Neural progenitor cell (in vitro differentiated cells): Measurements from ENCODE around the gene CCSER1. TPM values are rescaled to one million over a fixed set of nuclear protein-coding genes. Genes with fewer than 3 reads are reported as not detected.

Experiments
- DNase-seq: peaks from one replicate; pipeline ENCODE4 v3.0.0-alpha.2; 2016; ENCODE audit warnings: low spot score
- H2AFZ ChIP-seq: fragments of 200-600 bp; sonication (generic); replicated peaks from 2 replicates; pipeline ENCODE4 v1.6.1; 2016; ENCODE audit warnings: antibody characterized with exemption
- H3F3A ChIP-seq: fragments of 200-600 bp; sonication (generic); 2 replicates; pipeline ENCODE4 v1.6.1; 2016; ENCODE audit warnings: antibody characterized with exemption, low read depth
- H3K27ac ChIP-seq: fragments of 200-600 bp; sonication (generic); 2 replicates; pipeline ENCODE4 v1.5.1; 2016; ENCODE audit warnings: mild to moderate bottlenecking
- H3K27me3 ChIP-seq: fragments of 200-600 bp; sonication (generic); 2 replicates; pipeline ENCODE4 v1.6.1; 2016; ENCODE audit warnings: mild to moderate bottlenecking, moderate library complexity
- H3K36me3 ChIP-seq: fragments of 200-600 bp; sonication (generic); 2 replicates; pipeline ENCODE4 v1.5.1; 2016
- H3K4me1 ChIP-seq: fragments of 200-600 bp; sonication (generic); 2 replicates; pipeline ENCODE4 v1.6.1; 2016; ENCODE audit warnings: mixed run types
- H3K4me2 ChIP-seq: fragments of 200-600 bp; sonication (generic); 2 replicates; pipeline ENCODE4 v1.6.1; 2016
- H3K4me3 ChIP-seq: fragments of 200-600 bp; sonication (generic); 2 replicates; pipeline ENCODE4 v1.5.1; 2016
- H3K79me2 ChIP-seq: fragments of 200-600 bp; sonication (generic); 2 replicates; pipeline ENCODE4 v1.6.1; 2016; ENCODE audit warnings: low read depth
- H3K9ac ChIP-seq: fragments of 200-600 bp; sonication (generic); 2 replicates; pipeline ENCODE4 v1.6.1; 2016
- H3K9me3 ChIP-seq: fragments of 200-600 bp; sonication (generic); 2 replicates; pipeline ENCODE4 v1.5.1; 2016; ENCODE audit warnings: low read depth
- H4K20me1 ChIP-seq: fragments of 200-600 bp; sonication (generic); 2 replicates; pipeline ENCODE4 v1.6.1; 2016; ENCODE audit warnings: low read depth
- H3K27ac Mint-ChIP-seq: 3 replicates; pipeline ENCODE4 v1.8.0; 2021; ENCODE audit warnings: mixed read lengths
- H3K27me3 Mint-ChIP-seq: 2 replicates; pipeline ENCODE4 v1.8.0; 2022; ENCODE audit warnings: low read depth, mild to moderate bottlenecking, inconsistent platforms, moderate library complexity, mixed read lengths; ENCODE audit not compliant: insufficient read depth
- H3K36me3 Mint-ChIP-seq: 3 replicates; pipeline ENCODE4 v1.8.0; 2021; ENCODE audit warnings: mixed read lengths
- H3K4me1 Mint-ChIP-seq: 3 replicates; pipeline ENCODE4 v1.8.0; 2021; ENCODE audit warnings: mixed read lengths
- H3K4me3 Mint-ChIP-seq: 3 replicates; pipeline ENCODE4 v1.8.0; 2021; ENCODE audit warnings: mild to moderate bottlenecking, moderate library complexity, mixed read lengths
- H3K9me3 Mint-ChIP-seq: 3 replicates; pipeline ENCODE4 v1.8.0; 2020; ENCODE audit warnings: mixed read lengths
- EZH2 ChIP-seq: fragments of 200-600 bp; sonication (generic); IDR thresholded peaks from 2 replicates; pipeline ENCODE4 v1.6.1; 2017; ENCODE audit warnings: antibody characterized with exemption, mild to moderate bottlenecking, moderate library complexity
- EZH2phosphoT487 ChIP-seq: fragments of 200-600 bp; sonication (generic); IDR thresholded peaks from 2 replicates; pipeline ENCODE4 v1.6.1; 2017; ENCODE audit warnings: antibody characterized with exemption
- total RNA-seq: library from RNA; depleted of rRNA; stranded (reverse); fragments of >200 nt; gene quantifications from 2 replicates; pipeline ENCODE4 v1.2.3, GENCODE V29; 2015; ENCODE audit warnings: low replicate concordance
- TF ChIP-seq, protein P1 (sequence below): fragments of 200-600 bp; sonication (generic); IDR thresholded peaks from 2 replicates; pipeline ENCODE4 v1.5.1; 2017; ENCODE audit warnings: antibody characterized with exemption, mild to moderate bottlenecking

CCSER1 gene
- total RNA-seq, 1 donor from 2014 or later, result 0.77 TPM

DNA sequence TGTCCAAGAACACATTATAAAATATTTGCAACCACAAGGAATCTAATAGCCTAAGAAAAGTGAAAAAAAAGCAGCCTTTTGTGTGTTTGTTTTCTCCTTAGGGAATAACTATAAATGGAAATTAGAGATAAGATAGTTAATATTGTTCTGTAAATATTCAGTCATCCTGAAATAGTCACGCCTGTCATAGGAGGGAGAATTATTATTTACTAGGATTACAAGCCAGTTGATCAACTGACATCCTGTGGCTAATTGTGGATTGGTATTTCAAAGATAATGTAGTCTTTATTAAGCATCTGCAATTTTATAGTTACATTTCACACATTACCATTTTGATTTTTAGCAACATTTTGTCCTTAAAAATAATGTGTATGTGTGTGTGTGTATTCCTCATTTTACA is 118.6 kb downstream of the CCSER1 start:
- no peak overlapping the region for H3K9ac ChIP-seq
- H4K20me1 ChIP-seq, result no peaks in the 10 kb centered on the region
- no peak overlapping the region for H3K4me3 ChIP-seq
- H3K79me2 ChIP-seq, result no peaks in the 10 kb centered on the region
- no peaks in the 10 kb centered on the region for H3K9me3 ChIP-seq
- no peaks in the 10 kb centered on the region for H3K36me3 ChIP-seq
- no peaks in the 10 kb centered on the region for H3K27me3 ChIP-seq
- H3K27ac ChIP-seq, result no peak overlapping the region
- Mint-ChIP-seq H3K36me3 (no peaks in the 10 kb centered on the region), H3K27me3 (no peaks in the 10 kb centered on the region), H3K4me3 (no peak overlapping the region), H3K9me3 (no peaks in the 10 kb centered on the region), H3K4me1 (peaks cover 3% of the 10 kb centered on the region), H3K27ac (no peak overlapping the region)
- H2AFZ ChIP-seq, result no peak overlapping the region
- DNase-seq, result no peak
- H3K4me2 ChIP-seq, result no peak overlapping the region
- H3F3A ChIP-seq, result no peaks in the 10 kb centered on the region
- no peak for TF ChIP-seq EZH2
- no peak for TF ChIP-seq EZH2phosphoT487
- TF ChIP-seq, protein P1, sequence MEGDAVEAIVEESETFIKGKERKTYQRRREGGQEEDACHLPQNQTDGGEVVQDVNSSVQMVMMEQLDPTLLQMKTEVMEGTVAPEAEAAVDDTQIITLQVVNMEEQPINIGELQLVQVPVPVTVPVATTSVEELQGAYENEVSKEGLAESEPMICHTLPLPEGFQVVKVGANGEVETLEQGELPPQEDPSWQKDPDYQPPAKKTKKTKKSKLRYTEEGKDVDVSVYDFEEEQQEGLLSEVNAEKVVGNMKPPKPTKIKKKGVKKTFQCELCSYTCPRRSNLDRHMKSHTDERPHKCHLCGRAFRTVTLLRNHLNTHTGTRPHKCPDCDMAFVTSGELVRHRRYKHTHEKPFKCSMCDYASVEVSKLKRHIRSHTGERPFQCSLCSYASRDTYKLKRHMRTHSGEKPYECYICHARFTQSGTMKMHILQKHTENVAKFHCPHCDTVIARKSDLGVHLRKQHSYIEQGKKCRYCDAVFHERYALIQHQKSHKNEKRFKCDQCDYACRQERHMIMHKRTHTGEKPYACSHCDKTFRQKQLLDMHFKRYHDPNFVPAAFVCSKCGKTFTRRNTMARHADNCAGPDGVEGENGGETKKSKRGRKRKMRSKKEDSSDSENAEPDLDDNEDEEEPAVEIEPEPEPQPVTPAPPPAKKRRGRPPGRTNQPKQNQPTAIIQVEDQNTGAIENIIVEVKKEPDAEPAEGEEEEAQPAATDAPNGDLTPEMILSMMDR, result no peak
- H3K4me1 ChIP-seq, result no peaks in the 10 kb centered on the region

GRCh38 chr4:90246816-90247215 is 119.6 kb downstream of the CCSER1 start:
- H3K27me3 ChIP-seq, result no peaks in the 10 kb centered on the region
- no peaks in the 10 kb centered on the region for H3K79me2 ChIP-seq
- Mint-ChIP-seq H3K36me3 (no peaks in the 10 kb centered on the region), H3K4me1 (peaks cover 3% of the 10 kb centered on the region), H3K27ac (no peak overlapping the region), H3K27me3 (no peaks in the 10 kb centered on the region), H3K4me3 (no peak overlapping the region), H3K9me3 (no peaks in the 10 kb centered on the region)
- H3K36me3 ChIP-seq, result no peaks in the 10 kb centered on the region
- no peak overlapping the region for H3K9ac ChIP-seq
- no peaks in the 10 kb centered on the region for H3K9me3 ChIP-seq
- DNase-seq, result no peak
- H3F3A ChIP-seq, result no peaks in the 10 kb centered on the region
- H4K20me1 ChIP-seq, result no peaks in the 10 kb centered on the region
- no peak overlapping the region for H3K4me3 ChIP-seq
- H3K4me1 ChIP-seq, result no peaks in the 10 kb centered on the region
- no peak overlapping the region for H3K4me2 ChIP-seq
- no peak overlapping the region for H3K27ac ChIP-seq
- H2AFZ ChIP-seq, result no peak overlapping the region
- TF ChIP-seq, protein P1, result no peak
- no peak for TF ChIP-seq EZH2
- no peak for TF ChIP-seq EZH2phosphoT487

DNA sequence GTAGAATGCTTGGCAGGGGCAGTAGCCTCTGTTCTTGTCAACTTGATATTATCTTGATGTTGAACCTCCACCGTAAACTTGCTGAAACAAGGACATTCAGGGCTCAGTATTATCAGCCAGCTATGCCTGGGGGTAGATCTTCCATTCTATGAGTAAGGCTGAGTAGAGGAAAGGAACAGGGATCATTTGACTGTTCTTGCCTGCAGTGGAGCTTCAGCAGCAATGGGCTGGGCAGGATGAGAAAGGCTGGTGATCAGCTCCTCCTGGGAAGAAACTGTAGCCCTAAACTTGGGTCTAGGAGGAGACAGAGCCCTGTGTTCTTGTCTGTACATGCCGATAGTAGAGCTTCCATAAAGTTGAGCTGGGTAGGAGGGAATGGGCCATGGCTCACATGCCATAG is 127.2 kb downstream of the CCSER1 start:
- TF ChIP-seq, protein P1, result no peak
- TF ChIP-seq EZH2 (no peak), EZH2phosphoT487 (no peak)
- no peaks in the 10 kb centered on the region for H3K27me3 ChIP-seq
- H3K4me3 ChIP-seq, result no peak overlapping the region
- H3K36me3 ChIP-seq, result no peaks in the 10 kb centered on the region
- H3K4me2 ChIP-seq, result no peak overlapping the region
- H3K79me2 ChIP-seq, result no peaks in the 10 kb centered on the region
- Mint-ChIP-seq H3K27ac (no peak overlapping the region), H3K36me3 (no peaks in the 10 kb centered on the region), H3K4me3 (no peak overlapping the region), H3K9me3 (no peaks in the 10 kb centered on the region), H3K27me3 (no peaks in the 10 kb centered on the region), H3K4me1 (no peaks in the 10 kb centered on the region)
- no peaks in the 10 kb centered on the region for H3K4me1 ChIP-seq
- H3F3A ChIP-seq, result no peaks in the 10 kb centered on the region
- H4K20me1 ChIP-seq, result no peaks in the 10 kb centered on the region
- H3K9ac ChIP-seq, result no peak overlapping the region
- no peak overlapping the region for H2AFZ ChIP-seq
- DNase-seq, result no peak
- no peak overlapping the region for H3K27ac ChIP-seq
- no peaks in the 10 kb centered on the region for H3K9me3 ChIP-seq
